ENCODE results near the gene LHX4. TPM values are rescaled to one million over a fixed set of nuclear protein-coding genes. Genes with fewer than 3 reads are reported as not detected.

The LHX4 gene
- total RNA-seq, 3 donors from 2014 or later: 0.03 TPM; not detected in 2

DNA sequence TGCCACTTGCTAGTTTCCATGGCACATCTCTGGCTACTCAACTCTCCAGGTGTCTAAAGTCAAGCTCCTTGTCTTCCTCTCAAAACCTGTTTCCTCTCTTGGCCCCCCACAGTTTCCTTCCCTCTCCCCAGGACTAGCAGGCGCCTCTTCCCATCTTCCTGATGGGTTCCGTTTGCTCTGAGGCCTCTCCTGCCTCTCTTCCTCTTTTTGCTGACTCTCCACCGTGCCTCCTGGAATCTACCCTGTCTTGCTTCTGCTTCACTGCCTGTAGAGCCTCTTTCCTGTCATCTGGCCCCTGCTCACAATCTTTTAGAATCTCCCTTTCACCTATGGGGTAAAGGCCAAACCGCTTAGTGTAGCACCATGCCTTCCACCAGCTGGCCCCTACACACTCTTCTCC is 21.8 kb upstream of the LHX4 start:
- no peak for ATAC-seq
- no peak overlapping the region for H3K4me3 Mint-ChIP-seq
- no peaks in the 10 kb centered on the region for H3K9me3 Mint-ChIP-seq
- peaks cover 2% of the 10 kb centered on the region for H3K27me3 Mint-ChIP-seq (ENCODE audit: low read depth)
- DNase-seq: no peak
- H3K36me3 Mint-ChIP-seq (ENCODE audit: insufficient read depth): no peaks in the 10 kb centered on the region
- peaks cover 2% of the 10 kb centered on the region for H3K4me1 Mint-ChIP-seq (ENCODE audit: low read depth)

DNA sequence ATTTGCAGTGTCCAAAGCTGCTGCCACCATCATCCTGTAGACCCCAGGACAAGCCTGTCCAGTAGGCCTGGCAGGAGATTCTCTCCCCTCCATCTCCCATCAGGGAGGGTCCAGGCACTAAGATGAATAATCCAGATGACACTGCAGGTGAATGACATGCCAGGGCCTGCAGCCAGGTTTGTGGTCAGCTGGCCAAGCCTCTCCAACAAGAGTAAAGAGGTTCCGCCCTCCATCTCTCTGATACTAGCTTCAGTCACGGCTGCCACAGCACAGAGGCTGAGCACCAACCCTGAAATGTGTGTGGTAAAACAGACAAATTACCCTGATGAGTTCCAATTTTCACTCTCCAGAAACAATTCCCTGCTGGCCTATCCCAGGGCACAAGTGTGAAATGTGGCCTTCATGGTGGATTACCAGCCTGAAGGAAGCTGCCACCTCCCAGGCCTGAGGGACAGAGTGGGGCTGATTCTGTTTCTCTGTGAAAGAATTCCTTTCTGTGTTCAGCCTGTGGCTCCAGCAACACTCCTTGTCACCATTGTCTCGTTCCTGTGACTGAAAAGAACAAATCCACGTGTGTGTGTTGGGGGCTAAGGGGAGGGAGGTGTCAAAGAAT is 19.9 kb upstream of the LHX4 start:
- ATAC-seq (no peak), DNase-seq (no peak)
- peaks cover 2% of the 10 kb centered on the region for H3K27me3 Mint-ChIP-seq (ENCODE audit: low read depth)
- H3K4me1 Mint-ChIP-seq (ENCODE audit: low read depth): peaks cover 9% of the 10 kb centered on the region
- H3K9me3 Mint-ChIP-seq: no peaks in the 10 kb centered on the region
- no peak overlapping the region for H3K4me3 Mint-ChIP-seq
- no peaks in the 10 kb centered on the region for H3K36me3 Mint-ChIP-seq (ENCODE audit: insufficient read depth)

DNA sequence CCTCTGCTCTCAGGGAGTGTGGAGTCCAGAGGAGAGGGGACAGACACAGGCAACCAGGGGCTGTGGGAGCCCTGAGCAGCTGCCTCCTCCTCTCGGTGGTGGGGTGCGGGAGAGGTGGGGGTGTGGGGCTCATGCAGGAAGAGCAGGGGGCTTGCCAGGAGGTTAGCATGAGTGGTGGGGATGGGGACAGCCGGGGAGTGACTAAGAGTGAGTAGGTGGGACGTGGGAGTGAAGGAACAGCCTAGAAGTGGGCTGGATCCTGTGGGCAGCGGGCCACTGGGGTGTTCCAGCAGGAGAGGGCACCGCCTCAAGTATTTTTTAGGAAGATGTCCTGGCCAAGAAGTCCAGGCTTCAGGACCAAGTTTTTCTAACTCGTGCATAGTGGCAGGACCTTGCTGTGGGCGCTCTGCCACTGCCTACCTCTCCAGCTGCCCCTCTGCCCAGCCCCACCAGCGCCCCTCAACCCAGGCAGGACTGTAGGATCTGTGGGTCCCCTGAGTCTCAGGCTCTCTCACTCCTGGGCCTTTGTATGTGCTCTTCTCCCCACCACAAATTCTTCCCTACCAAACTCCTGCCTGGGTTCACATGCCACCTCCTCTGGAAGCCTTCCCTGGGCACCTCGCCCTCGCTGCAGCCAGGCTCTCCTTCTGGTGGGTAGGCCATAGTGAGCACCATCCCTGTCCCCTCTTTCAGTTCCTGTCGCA is 18.8 kb upstream of the LHX4 start:
- H3K4me3 Mint-ChIP-seq: no peak overlapping the region
- ATAC-seq: no peak
- peaks cover 2% of the 10 kb centered on the region for H3K27me3 Mint-ChIP-seq (ENCODE audit: low read depth)
- no peaks in the 10 kb centered on the region for H3K9me3 Mint-ChIP-seq
- peaks cover 9% of the 10 kb centered on the region for H3K4me1 Mint-ChIP-seq (ENCODE audit: low read depth)
- no peaks in the 10 kb centered on the region for H3K36me3 Mint-ChIP-seq (ENCODE audit: insufficient read depth)
- DNase-seq: no peak

DNA sequence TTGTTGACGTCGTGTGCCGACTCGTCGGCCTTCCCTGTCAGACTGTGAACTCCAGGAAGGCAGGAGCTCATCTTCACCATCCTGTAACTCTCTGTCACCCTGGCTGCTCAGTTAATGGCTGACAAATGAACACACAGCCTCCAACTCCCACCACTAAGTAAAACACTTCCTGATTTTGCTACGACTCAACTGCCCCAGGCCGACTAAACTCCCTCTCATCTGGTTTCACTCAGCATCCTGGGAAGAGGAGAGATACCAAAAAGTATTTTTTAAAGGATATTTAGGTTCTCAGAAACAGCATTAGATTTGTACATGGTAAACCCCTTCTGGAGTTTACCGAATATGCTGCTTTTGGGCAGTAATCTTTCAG is 18.2 kb upstream of the LHX4 start:
- no peak overlapping the region for H3K4me3 Mint-ChIP-seq
- no peaks in the 10 kb centered on the region for H3K36me3 Mint-ChIP-seq (ENCODE audit: insufficient read depth)
- H3K9me3 Mint-ChIP-seq: no peaks in the 10 kb centered on the region
- DNase-seq: no peak
- ATAC-seq: no peak
- peaks cover 2% of the 10 kb centered on the region for H3K27me3 Mint-ChIP-seq (ENCODE audit: low read depth)
- H3K4me1 Mint-ChIP-seq (ENCODE audit: low read depth): peaks cover 9% of the 10 kb centered on the region

DNA sequence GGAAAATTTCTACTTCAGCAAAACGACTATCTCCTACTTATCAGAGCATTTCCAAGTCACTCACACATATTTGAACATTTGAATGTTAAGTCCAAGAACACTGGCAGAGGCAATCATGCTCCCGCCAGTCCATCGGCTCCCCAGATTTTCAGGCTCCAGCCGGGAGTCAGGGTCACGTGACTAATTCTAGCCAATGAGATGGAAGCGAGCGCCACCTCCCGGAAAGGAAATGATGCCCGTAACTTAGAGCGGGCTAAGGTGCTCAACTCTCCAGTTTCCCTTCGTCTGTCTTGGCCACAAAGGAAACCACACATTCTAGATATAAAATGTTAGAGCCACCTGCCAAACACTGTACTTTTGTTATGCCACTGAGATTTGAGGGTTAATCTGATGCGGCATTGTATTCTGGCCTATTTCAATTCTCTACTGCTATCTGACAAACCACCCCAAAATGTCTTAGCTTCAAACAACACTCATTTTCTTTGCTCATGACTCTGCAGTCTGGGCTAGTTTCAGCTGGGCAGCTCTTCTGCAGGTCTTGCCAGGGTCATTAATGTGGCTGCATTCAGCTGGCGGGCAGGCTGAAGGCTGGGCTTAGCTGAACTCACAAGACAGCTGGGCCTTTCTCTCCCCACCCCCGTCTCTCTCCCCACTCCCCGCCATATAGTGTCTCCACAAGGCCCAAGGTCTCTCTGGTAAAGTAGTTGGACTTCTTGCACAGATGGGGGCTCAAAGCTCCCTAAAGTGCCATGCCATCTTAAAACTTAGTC is 16.5 kb upstream of the LHX4 start:
- ATAC-seq: peak; percentile 47 to 62
- peaks cover 2% of the 10 kb centered on the region for H3K27me3 Mint-ChIP-seq (ENCODE audit: low read depth)
- no peaks in the 10 kb centered on the region for H3K9me3 Mint-ChIP-seq

DNA sequence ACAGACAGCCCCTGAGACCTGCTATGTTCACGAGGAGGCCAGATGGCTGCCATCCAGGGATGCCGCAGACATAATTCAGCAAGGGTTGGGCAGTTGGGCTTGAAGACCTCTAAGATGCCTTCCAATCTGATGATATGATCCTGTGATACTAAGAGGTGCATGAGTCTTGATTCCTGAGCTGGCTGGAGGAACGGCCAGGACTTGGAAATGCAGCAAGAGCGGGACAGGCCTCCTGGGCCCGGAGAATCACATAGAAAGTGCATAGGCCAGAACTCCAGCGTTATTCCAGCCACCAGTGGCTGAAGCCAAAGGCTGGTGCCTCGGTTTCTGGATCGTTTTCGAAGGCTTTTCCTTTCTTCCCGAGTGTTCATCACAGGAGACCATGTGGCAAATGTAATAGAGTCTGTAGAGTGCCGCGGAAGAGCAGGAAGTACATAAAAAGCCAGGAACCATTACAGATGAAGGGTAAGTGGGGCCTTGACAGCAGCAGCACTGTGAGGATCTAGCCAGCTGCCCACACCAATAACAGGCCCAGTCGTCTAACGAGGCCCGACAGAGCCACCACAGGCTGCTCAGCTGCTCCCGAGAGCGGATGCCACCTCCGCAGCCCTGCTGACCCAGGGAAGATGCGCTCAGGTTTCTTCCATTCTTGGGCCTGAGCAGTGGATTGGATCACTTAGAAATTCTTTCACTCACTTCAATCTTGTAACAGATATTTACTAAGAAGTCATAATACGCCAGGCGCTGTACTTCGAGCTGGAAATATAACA is 14.0 kb upstream of the LHX4 start:
- DNase-seq: no peak
- Mint-ChIP-seq H3K4me3 (no peak overlapping the region), H3K27me3 (ENCODE audit: low read depth) (peaks cover under 1% of the 10 kb centered on the region), H3K9me3 (no peaks in the 10 kb centered on the region), H3K36me3 (ENCODE audit: insufficient read depth) (no peaks in the 10 kb centered on the region), H3K4me1 (ENCODE audit: low read depth) (peaks cover 9% of the 10 kb centered on the region)
- no peak for ATAC-seq

More for the DNA sequence above, 16.5 kb upstream of the LHX4 start:
- DNase-seq: no peak
- Mint-ChIP-seq H3K36me3 (ENCODE audit: insufficient read depth) (no peaks in the 10 kb centered on the region), H3K4me1 (ENCODE audit: low read depth) (peaks cover 9% of the 10 kb centered on the region), H3K4me3 (no peak overlapping the region)

DNA sequence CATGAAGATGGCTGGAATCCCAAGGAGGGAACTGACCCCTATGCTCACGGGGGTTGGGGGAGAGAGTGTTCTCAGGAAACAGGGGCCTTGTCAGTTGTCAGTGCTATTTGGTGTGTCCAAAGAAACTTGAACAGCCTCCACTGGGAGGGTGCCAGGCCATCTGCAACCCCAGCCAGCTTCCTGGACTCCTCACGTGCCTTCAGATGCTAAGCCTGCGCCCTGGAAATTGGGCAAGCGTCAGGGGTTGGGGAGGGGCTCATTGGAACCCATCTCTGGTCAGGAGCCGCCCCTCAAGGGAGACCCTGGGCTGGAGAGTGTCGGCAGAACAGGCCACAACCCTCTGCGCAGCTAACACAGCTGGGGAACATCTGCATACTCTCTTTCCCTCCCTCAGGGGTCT is 13.1 kb upstream of the LHX4 start:
- ATAC-seq (no peak), DNase-seq (no peak)
- H3K4me3 Mint-ChIP-seq: no peak overlapping the region
- H3K27me3 Mint-ChIP-seq (ENCODE audit: low read depth): no peaks in the 10 kb centered on the region
- no peaks in the 10 kb centered on the region for H3K9me3 Mint-ChIP-seq
- peaks cover 9% of the 10 kb centered on the region for H3K4me1 Mint-ChIP-seq (ENCODE audit: low read depth)
- H3K36me3 Mint-ChIP-seq (ENCODE audit: insufficient read depth): no peaks in the 10 kb centered on the region

DNA sequence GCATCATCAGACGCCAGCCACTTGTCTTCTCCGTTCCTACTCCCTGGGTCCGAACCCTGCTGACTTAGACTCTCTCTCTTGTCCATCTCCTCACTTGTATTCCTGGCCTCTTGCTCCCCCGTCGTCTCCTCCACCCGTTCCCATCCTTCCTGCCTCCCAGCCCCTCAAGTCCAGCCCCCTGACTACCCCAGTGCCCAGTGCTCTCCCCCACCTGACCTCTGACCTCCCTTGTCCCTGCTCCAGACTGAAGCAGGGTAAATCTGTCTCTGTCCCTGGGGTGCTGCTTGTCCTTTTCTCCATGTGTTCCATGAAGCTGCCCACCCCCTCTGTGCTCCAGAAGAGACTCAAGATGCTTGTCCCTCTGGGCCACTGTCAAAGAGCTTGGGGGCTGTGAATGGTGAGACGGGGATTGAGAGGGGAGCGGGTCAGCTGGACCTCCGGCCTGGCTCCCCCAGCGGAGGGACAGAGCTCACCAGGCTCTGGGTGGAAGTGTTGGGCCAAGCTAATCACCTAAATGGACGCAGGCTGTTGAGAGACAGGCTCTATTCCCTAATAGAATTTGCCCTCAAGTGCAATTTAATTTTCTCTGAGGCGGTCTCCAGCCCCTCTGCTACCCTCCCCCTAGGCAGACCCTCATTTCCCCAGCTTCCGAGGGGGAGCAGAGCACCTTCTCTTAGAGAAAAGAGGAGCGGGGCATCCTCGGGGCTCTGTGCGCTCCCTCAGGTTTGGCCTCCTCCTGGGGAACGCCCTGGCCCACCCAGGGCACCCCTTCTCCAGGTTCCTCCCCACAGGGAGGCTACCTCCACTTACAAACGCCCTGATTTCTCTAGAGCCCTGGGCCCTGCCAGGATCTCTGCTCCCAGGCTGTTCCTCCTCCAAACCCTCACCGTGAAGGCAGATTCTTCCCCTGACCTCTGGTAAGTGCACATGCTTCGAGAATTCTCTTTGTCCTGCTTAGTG is 11.0 kb upstream of the LHX4 start:
- H3K4me3 Mint-ChIP-seq: no peak overlapping the region
- no peaks in the 10 kb centered on the region for H3K4me1 Mint-ChIP-seq (ENCODE audit: low read depth)
- H3K9me3 Mint-ChIP-seq: no peaks in the 10 kb centered on the region
- H3K36me3 Mint-ChIP-seq (ENCODE audit: insufficient read depth): no peaks in the 10 kb centered on the region
- H3K27me3 Mint-ChIP-seq (ENCODE audit: low read depth): peaks cover 10% of the 10 kb centered on the region
- DNase-seq: no peak
- no peak for ATAC-seq

DNA sequence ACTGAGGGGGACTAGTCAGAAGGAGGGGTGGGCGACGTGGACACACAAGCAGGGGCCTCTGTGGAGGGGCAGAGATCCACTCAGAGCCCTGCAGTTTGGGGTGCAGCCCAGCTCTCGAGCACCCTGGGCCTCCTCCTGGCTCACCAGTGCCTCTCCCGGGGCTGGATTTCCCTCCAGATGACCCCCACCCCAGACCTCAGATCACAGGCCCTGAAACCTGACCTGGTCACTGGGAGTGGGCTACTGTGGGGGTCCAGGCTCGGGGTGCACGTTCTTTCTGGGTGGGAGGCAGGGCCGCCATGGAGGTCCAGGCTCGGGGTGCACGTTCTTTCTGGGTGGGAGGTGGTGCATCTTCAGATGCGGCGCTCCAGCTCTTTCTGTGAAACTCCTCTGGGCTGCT is 10.3 kb upstream of the LHX4 start:
- ATAC-seq: no peak
- Mint-ChIP-seq H3K9me3 (no peaks in the 10 kb centered on the region), H3K4me3 (no peak overlapping the region), H3K4me1 (ENCODE audit: low read depth) (no peaks in the 10 kb centered on the region), H3K27me3 (ENCODE audit: low read depth) (peaks cover 17% of the 10 kb centered on the region), H3K36me3 (ENCODE audit: insufficient read depth) (no peaks in the 10 kb centered on the region)
- DNase-seq: no peak

DNA sequence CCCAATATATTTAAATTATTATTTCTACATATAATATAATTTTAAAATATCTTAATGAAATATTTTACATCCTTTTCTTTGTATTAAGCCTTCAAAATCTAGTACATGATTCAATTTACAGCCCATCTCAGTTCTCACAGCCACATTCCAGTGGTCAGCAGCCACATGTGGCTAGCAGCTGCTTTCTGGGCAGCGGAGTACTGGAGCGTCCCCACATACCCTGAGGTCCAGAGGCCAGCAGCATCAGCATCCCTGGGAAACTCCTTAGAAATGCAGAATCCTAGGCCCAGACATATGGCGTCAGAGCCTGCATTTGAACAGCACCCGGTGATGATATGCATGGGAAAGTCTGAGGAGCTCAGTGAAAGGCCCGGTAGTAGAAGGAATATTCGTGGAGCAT is 8.6 kb upstream of the LHX4 start:
- ATAC-seq (no peak), DNase-seq (no peak)
- H3K4me3 Mint-ChIP-seq: no peak overlapping the region
- peaks cover 29% of the 10 kb centered on the region for H3K27me3 Mint-ChIP-seq (ENCODE audit: low read depth)
- H3K9me3 Mint-ChIP-seq: no peaks in the 10 kb centered on the region
- no peaks in the 10 kb centered on the region for H3K4me1 Mint-ChIP-seq (ENCODE audit: low read depth)
- no peaks in the 10 kb centered on the region for H3K36me3 Mint-ChIP-seq (ENCODE audit: insufficient read depth)

DNA sequence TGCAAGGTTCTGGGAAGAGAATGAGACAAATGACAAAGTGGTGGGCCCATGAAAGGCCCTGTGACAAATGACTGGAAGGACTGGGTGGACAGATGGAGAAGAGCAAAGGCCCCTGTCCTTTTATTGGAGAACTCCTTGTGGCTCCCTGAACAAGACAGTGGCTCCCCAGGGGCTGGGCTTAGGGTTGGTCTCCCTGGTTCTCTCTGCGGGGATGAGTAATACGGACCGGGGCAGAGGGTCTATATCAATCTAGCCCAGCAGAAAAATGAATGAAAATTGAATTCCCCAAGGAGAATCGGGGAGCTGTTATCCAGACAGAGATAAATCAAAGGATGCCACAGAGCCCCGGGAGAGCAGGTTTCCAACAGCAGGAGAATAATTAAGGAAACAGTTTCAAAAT is 5.2 kb upstream of the LHX4 start:
- DNase-seq (no peak), ATAC-seq (no peak)
- no peak overlapping the region for H3K4me3 Mint-ChIP-seq
- H3K4me1 Mint-ChIP-seq (ENCODE audit: low read depth): peaks cover 4% of the 10 kb centered on the region
- no peaks in the 10 kb centered on the region for H3K9me3 Mint-ChIP-seq
- H3K36me3 Mint-ChIP-seq (ENCODE audit: insufficient read depth): no peaks in the 10 kb centered on the region
- peaks cover 52% of the 10 kb centered on the region for H3K27me3 Mint-ChIP-seq (ENCODE audit: low read depth)

DNA sequence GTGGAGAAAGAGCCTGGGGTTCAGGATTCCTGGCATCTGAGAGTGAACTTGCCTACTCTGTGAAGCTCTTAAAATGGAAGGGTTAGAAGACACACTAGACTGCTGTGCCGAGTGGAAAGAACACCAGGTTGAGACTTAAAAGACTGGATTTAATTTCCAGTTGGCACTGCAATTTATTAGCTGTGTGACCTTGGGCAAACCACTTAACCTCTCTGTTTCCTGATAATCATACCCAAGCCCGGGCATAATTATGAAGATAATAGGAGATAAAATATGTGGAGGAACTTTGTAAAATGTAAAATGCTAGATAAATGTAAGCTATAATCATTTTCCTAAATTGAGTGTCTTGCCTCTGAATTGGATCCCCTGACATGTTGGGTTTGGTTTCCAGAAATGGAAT is 4.7 kb upstream of the LHX4 start:
- no peak for ATAC-seq
- no peak for DNase-seq
- no peak overlapping the region for H3K4me3 Mint-ChIP-seq
- peaks cover 55% of the 10 kb centered on the region for H3K27me3 Mint-ChIP-seq (ENCODE audit: low read depth)
- no peaks in the 10 kb centered on the region for H3K9me3 Mint-ChIP-seq
- peaks cover 4% of the 10 kb centered on the region for H3K4me1 Mint-ChIP-seq (ENCODE audit: low read depth)
- no peaks in the 10 kb centered on the region for H3K36me3 Mint-ChIP-seq (ENCODE audit: insufficient read depth)

DNA sequence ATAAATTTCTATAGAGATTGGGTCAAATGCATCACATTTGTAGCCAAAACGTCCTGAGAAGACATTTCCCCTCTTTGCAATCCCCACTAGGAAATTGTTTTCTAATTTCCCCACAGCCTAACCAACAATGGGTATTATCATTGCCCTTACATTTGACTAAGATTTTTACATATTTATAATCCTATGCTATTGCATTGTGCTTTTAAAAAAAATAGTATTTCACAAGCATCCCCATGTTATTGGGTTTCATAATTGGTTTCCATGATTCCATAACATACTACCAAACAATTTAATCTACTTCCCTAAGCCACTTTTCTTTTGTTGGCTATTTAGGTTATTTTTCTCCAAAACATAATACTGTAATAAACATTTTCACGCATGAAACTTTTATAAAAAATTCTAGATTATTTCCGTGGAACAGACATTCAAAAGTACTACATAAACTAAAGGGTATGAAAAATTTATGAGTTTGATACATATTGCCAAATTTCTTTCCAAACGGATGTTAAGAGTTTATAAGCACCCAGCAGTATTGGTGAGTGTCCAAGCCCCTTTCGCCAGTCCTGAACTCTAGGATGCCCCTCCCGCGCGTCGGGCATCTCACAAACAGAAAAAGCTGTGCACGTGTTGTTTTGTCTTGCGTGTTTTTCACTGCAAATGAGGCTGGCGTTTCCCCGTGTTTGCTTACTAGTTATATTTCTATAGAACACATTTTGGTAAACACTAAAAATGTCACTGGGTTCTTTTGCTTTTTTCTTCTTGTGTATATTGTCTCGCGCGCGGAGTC is 2.0 kb upstream of the LHX4 start:
- peaks cover 13% of the 10 kb centered on the region for H3K4me1 Mint-ChIP-seq (ENCODE audit: low read depth)
- peaks cover 69% of the 10 kb centered on the region for H3K27me3 Mint-ChIP-seq (ENCODE audit: low read depth)
- H3K9me3 Mint-ChIP-seq: no peaks in the 10 kb centered on the region
- ATAC-seq: no peak
- H3K4me3 Mint-ChIP-seq: peak overlapping the region; percentile 47
- no peak for DNase-seq
- no peaks in the 10 kb centered on the region for H3K36me3 Mint-ChIP-seq (ENCODE audit: insufficient read depth)

All from activated T-cell treated with anti-CD3 and anti-CD28 coated beads, Interleukin-2, amount 50 U/mL, for 4 hours (primary cell).